Measurements from ENCODE around the gene CACNA1B.

Gene CACNA1B

GRCh38 chr9:137975527-137975913 lies 97.9 kb downstream of the CACNA1B start:
- Histone ChIP-seq H3F3A (ENCODE audit: insufficient read depth, low read length) (no peaks in the 10 kb centered on the region), H3K79me2 (ENCODE audit: low read length) (no peaks in the 10 kb centered on the region), H3K9me3 (replicated peaks; ENCODE audit: insufficient read depth, low read length) (no peaks in the 10 kb centered on the region), H3K4me3 (ENCODE audit: low read length) (no peak overlapping the region), H3K27ac (ENCODE audit: low read length) (no peak overlapping the region), H4K20me1 (ENCODE audit: insufficient read depth, low read length) (no peaks in the 10 kb centered on the region), H3K27me3 (replicated peaks; ENCODE audit: insufficient read depth, low read length) (peaks cover 40% of the 10 kb centered on the region), H2AFZ (ENCODE audit: low read length) (no peak overlapping the region), H3K4me1 (ENCODE audit: low read length) (no peaks in the 10 kb centered on the region), H3K9ac (ENCODE audit: low read length) (no peak overlapping the region), H3K4me2 (ENCODE audit: low read depth, low read length) (no peak overlapping the region), H3K36me3 (replicated peaks; ENCODE audit: insufficient read depth, low read length) (no peaks in the 10 kb centered on the region), H3K9me2 (replicated peaks; ENCODE audit: insufficient read depth, low read length) (no peaks in the 10 kb centered on the region)
- TF ChIP-seq EZH2phosphoT487 (IDR thresholded peaks at IDR 0.05; ENCODE audit: low read length) = no peak
- no peak for TF ChIP-seq EZH2 (optimal IDR thresholded peaks at IDR 0.05; ENCODE audit: low read depth, low read length)
- no peak for TF ChIP-seq CTCF (IDR thresholded peaks at IDR 0.05; ENCODE audit: low read length)
- DNase-seq = no peak

GRCh38 chr9:137975936-137976565 lies 98.5 kb downstream of the CACNA1B start:
- DNase-seq = no peak
- Histone ChIP-seq H3K79me2 (ENCODE audit: low read length) (no peaks in the 10 kb centered on the region), H3F3A (ENCODE audit: insufficient read depth, low read length) (no peaks in the 10 kb centered on the region), H3K9me3 (replicated peaks; ENCODE audit: insufficient read depth, low read length) (no peaks in the 10 kb centered on the region), H3K9ac (ENCODE audit: low read length) (no peak overlapping the region), H4K20me1 (ENCODE audit: insufficient read depth, low read length) (no peaks in the 10 kb centered on the region), H3K4me1 (ENCODE audit: low read length) (no peaks in the 10 kb centered on the region), H3K4me2 (ENCODE audit: low read depth, low read length) (no peak overlapping the region), H3K27me3 (replicated peaks; ENCODE audit: insufficient read depth, low read length) (peaks cover 46% of the 10 kb centered on the region), H3K4me3 (ENCODE audit: low read length) (no peak overlapping the region), H2AFZ (ENCODE audit: low read length) (no peak overlapping the region), H3K9me2 (replicated peaks; ENCODE audit: insufficient read depth, low read length) (no peaks in the 10 kb centered on the region), H3K27ac (ENCODE audit: low read length) (no peak overlapping the region), H3K36me3 (replicated peaks; ENCODE audit: insufficient read depth, low read length) (no peaks in the 10 kb centered on the region)
- TF ChIP-seq EZH2 (optimal IDR thresholded peaks at IDR 0.05; ENCODE audit: low read depth, low read length) = no peak
- no peak for TF ChIP-seq EZH2phosphoT487 (IDR thresholded peaks at IDR 0.05; ENCODE audit: low read length)
- no peak for TF ChIP-seq CTCF (IDR thresholded peaks at IDR 0.05; ENCODE audit: low read length)

- H3K27me3 ChIP-seq (replicated peaks; ENCODE audit: insufficient read depth, low read length) = peaks cover 43% of the 10 kb centered on the region
- no peaks in the 10 kb centered on the region for H3F3A ChIP-seq (ENCODE audit: insufficient read depth, low read length)
- H3K36me3 ChIP-seq (replicated peaks; ENCODE audit: insufficient read depth, low read length) = no peaks in the 10 kb centered on the region
- H3K4me3 ChIP-seq (ENCODE audit: low read length) = no peak overlapping the region
- H3K27ac ChIP-seq (ENCODE audit: low read length) = no peak overlapping the region
- H3K9me2 ChIP-seq (replicated peaks; ENCODE audit: insufficient read depth, low read length) = no peaks in the 10 kb centered on the region
- no peak overlapping the region for H3K4me2 ChIP-seq (ENCODE audit: low read depth, low read length)
- no peak overlapping the region for H2AFZ ChIP-seq (ENCODE audit: low read length)
- no peaks in the 10 kb centered on the region for H3K4me1 ChIP-seq (ENCODE audit: low read length)
- no peak overlapping the region for H3K9ac ChIP-seq (ENCODE audit: low read length)
- no peaks in the 10 kb centered on the region for H3K79me2 ChIP-seq (ENCODE audit: low read length)
- no peaks in the 10 kb centered on the region for H3K9me3 ChIP-seq (replicated peaks; ENCODE audit: insufficient read depth, low read length)
- no peaks in the 10 kb centered on the region for H4K20me1 ChIP-seq (ENCODE audit: insufficient read depth, low read length)
- TF ChIP-seq CTCF (IDR thresholded peaks at IDR 0.05; ENCODE audit: low read length) (no peak), EZH2 (optimal IDR thresholded peaks at IDR 0.05; ENCODE audit: low read depth, low read length) (no peak), EZH2phosphoT487 (IDR thresholded peaks at IDR 0.05; ENCODE audit: low read length) (no peak)
- DNase-seq = no peak
Measured at GRCh38 chr9:137977571-137978261, 100.1 kb downstream of the CACNA1B start.
